Pancreas (tissue), 10 donors: ENCODE data around the gene RAB28. TPM values are rescaled to one million over a fixed set of nuclear protein-coding genes. Genes with fewer than 3 reads are reported as not detected.

Source experiments
- ATAC-seq, 4 donors: fragments of 200-7000 bp; cut with Tn5 transposase; one replicate each; pipeline versions ENCODE4 v1.8.0 to v1.9.1; 2020; ENCODE audit warnings: mild to moderate bottlenecking in 4 of 4, moderate library complexity in 4 of 4
- DNase-seq, 6 donors: peaks; one replicate each; pipeline ENCODE4 v3.0.0-alpha.2; 2020
- FAIRE-seq: peaks from 2 replicates; lab custom pipeline; 2012; peaks lifted over from hg19 to GRCh38; lab: Jason Lieb, UNC
- H3K27ac ChIP-seq, 4 donors: fragments of 200-600 bp; sonication (generic); 1 replicate in 3 of 4; 2 replicates in 1 of 4; pipeline versions ENCODE4 v1.5.0 to v1.8.0; 2020
- H3K27me3 ChIP-seq, 4 donors: fragments of 200-600 bp; one replicate each; pipeline ENCODE4 v1.8.0; 2021
- H3K36me3 ChIP-seq, 3 donors: fragments of 200-600 bp; sonication (generic) in 1 of 3; one replicate each; pipeline versions ENCODE4 v1.5.0 to v1.8.0; 2020 to 2021
- H3K4me1 ChIP-seq, 3 donors: fragments of 200-600 bp; one replicate each; pipeline ENCODE4 v1.8.0; 2021
- H3K4me3 ChIP-seq, 4 donors: fragments of 200-600 bp; sonication (generic) in 2 of 4; one replicate each; pipeline versions ENCODE4 v1.5.0 to v1.8.0; 2020 to 2021
- H3K9me3 ChIP-seq, 4 donors: fragments of 200-600 bp; one replicate each; pipeline ENCODE4 v1.8.0; 2021
- CTCF ChIP-seq, 4 donors: fragments of 200-600 bp; sonication (generic) in 3 of 4; IDR thresholded peaks; one replicate each; pipeline versions ENCODE4 v1.5.0 to v1.8.0; 2021; ENCODE audit warnings: antibody characterized with exemption in 4 of 4
- WGBS, 2 donors: extraction: QIAGEN DNeasy Blood & Tissue Kit; methylation state at CpG; one replicate each; pipeline ENCODE4 v1.1.7; 2013; 5-methylcytosine and 5-hydroxymethylcytosine counted together
- intact Hi-C, 3 donors: fragments of 100-400 bp; cut with DNase I; formaldehyde crosslinking; loops; one replicate each; pipeline versions ENCODE4 v1.11.1 to v1.14.2; 2022
- polyA plus RNA-seq, 2 donors: library from polyadenylated mRNA; stranded (reverse); fragments of 200-250 nt; gene quantifications; one replicate each; pipeline ENCODE4 v1.2.3, GENCODE V29; 2013
- total RNA-seq, 6 donors: library from RNA; stranded (reverse); fragmentation: NEBNext Ultra II Directional in 4 of 6; extraction: Animal tissue kit (Norgen Biotek cat#: 25700) in 4 of 6; gene quantifications; one replicate each; pipeline versions ENCODE4 v1.2.1 to v1.2.4, GENCODE V29; 2021 to 2023
- donor health status: healthy with polysubstance abuse.
- donor health status: DM: no; HTN: no; CAD: no; lungs with moderate emphysema.
- donor health status: DM: no; HTN: no; CAD: no.
- donor health status: control.
- donor health status: control.
- donor health status: Bipolar disorder and iron deficiency.
- donor health status: DM: yes; HTN: yes; CAD: no.
- donor health status: DM: no; HTN: no; CAD: no.
- donor health status: DM: no; HTN: no; CAD: no.
- donor health status: DM: yes; HTN: yes; CAD: no.

Gene RAB28
- total and polyA plus RNA-seq, 8 donors = 2.9 to 10.5 (median 5.4) TPM

GRCh38 chr4:13464543-13464942 is 19.6 kb downstream of the RAB28 start:
- Histone ChIP-seq H3K27me3 (no peaks in the 10 kb centered on the region), H3K4me3 (no peak overlapping the region), H3K36me3 (no peaks in the 10 kb centered on the region), H3K9me3 (no peaks in the 10 kb centered on the region), H3K27ac (no peak overlapping the region), H3K4me1 (no peaks in the 10 kb centered on the region)
- TF ChIP-seq CTCF (IDR thresholded peaks at IDR 0.05) = no peak
- ATAC-seq = no peak
- no peak for DNase-seq
- no peak for FAIRE-seq
- intact Hi-C loops = no loop called here

DNA sequence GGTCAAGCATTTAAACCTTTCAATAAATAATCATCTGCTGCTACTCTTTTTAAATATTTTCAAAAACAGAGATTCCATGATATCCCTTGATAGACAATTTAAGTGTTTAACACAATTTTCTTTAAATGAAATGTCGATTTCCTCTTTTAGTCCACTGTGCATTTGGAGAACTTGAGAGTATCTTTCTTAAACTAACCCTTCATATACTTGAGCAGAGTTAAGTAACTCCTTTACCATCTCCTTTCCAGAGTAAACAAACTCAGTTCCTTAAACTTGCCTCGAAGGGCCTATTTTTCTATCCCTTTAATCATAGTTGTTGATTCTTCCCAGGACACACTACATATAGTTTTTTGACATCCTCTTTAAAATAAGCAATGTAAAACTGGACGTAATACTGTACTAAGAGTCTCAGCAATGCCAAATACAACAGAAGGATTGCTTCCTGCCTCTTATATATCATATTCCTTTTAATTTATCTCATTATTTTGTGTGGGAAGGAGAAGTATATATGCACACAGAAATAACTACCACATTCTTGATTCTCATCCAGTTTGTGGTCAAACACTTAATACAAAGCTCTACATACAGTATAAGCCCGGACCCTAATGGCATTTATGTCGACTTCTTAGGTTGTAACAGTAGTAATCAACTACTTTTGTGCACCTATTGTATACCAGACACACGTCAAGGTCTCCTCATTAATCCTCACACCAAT is 22.8 kb downstream of the RAB28 start:
- ATAC-seq (no peak), DNase-seq (no peak), FAIRE-seq (no peak)
- no peak for TF ChIP-seq CTCF (IDR thresholded peaks at IDR 0.05)
- H3K27ac ChIP-seq = no peak overlapping the region
- intact Hi-C loops = no loop called here
- H3K9me3 ChIP-seq = no peaks in the 10 kb centered on the region
- WGBS, 2 donors = 92 to 93% methylated on average over 6 of the region's 6 CpGs
- H3K36me3 ChIP-seq = no peaks in the 10 kb centered on the region
- no peaks in the 10 kb centered on the region for H3K4me1 ChIP-seq
- H3K4me3 ChIP-seq = no peak overlapping the region
- no peaks in the 10 kb centered on the region for H3K27me3 ChIP-seq

GRCh38 chr4:13455411-13455810 is 28.7 kb downstream of the RAB28 start:
- H3K36me3 ChIP-seq = peaks cover 0 to 7% (median 0%) of the 10 kb centered on the region in 3 donors
- intact Hi-C loops = no loop called here
- TF ChIP-seq CTCF (IDR thresholded peaks at IDR 0.05) = no peak
- 95 to 96% methylated on average over 4 of the region's 4 CpGs for WGBS, 2 donors
- no peak overlapping the region for H3K27ac ChIP-seq
- FAIRE-seq (no peak), DNase-seq (no peak), ATAC-seq (no peak)
- no peaks in the 10 kb centered on the region for H3K9me3 ChIP-seq
- no peaks in the 10 kb centered on the region for H3K4me1 ChIP-seq
- no peaks in the 10 kb centered on the region for H3K27me3 ChIP-seq
- H3K4me3 ChIP-seq = no peak overlapping the region

- TF ChIP-seq CTCF (IDR thresholded peaks at IDR 0.05) = no peak
- Histone ChIP-seq H3K36me3 (peaks cover 0 to 7% (median 0%) of the 10 kb centered on the region in 3 donors), H3K27me3 (no peaks in the 10 kb centered on the region), H3K27ac (no peak overlapping the region), H3K4me1 (no peaks in the 10 kb centered on the region), H3K9me3 (no peaks in the 10 kb centered on the region), H3K4me3 (no peak overlapping the region)
- DNase-seq (peak in 1 of 6 donors; percentile 37), FAIRE-seq (no peak), ATAC-seq (no peak)
- 89 to 96% methylated on average over 1 of the region's 1 CpG for whole genome bisulfite sequencing, 2 donors
- intact Hi-C loops = no loop called here
Measured at GRCh38 chr4:13454786-13455185, 29.4 kb downstream of the RAB28 start.

DNA sequence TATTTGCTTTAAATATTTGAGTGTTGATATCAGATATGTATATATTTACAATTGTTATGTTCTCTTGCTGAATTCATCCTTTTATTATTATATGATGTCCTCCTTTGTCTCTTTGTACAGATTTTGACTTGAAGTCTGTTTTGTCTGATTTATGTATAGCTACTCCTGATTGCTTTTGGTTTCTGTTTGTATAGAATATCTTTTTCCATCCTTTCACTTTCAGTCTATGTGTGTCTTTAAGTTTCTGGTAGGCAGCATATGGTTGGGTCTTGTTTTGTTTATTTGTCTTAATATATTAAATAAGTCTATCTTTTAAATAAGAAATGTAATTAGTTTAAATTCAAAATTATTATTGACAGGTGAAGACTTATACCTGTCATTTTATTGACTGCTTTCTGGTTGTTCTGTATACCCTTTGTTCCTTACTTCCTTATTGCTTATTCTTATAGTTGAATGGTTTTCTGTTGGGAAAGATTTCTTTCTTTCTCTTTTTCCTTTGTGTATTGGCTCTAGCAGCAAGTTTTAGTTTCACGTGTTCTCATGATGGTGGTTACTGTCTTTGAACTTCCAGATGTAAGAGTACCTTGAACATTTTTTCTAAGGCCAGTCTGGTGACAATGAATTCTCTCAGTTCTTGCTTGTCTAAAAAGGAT is 31.1 kb downstream of the RAB28 start:
- Histone ChIP-seq H3K27me3 (no peaks in the 10 kb centered on the region), H3K27ac (no peak overlapping the region), H3K36me3 (peaks cover 0 to 7% (median 0%) of the 10 kb centered on the region in 3 donors), H3K4me3 (no peak overlapping the region), H3K9me3 (no peaks in the 10 kb centered on the region), H3K4me1 (no peaks in the 10 kb centered on the region)
- no peak for TF ChIP-seq CTCF (IDR thresholded peaks at IDR 0.05)
- no peak for ATAC-seq
- WGBS, 2 donors = 97 to 100% methylated on average over 1 of the region's 1 CpG
- intact Hi-C loops = no loop called here
- FAIRE-seq = no peak
- no peak for DNase-seq
